CD4-positive, CD25-positive, alpha-beta regulatory T cell (primary cell): Measurements from ENCODE around the gene NUTM2E. TPM values are rescaled to one million over a fixed set of nuclear protein-coding genes. Genes with fewer than 3 reads are reported as not detected.
A peak's percentile ranks its signal among the peaks of the same experiment; 100 is the strongest.
"Not testable (repeated sequence)": the region's sequence is repeated elsewhere in the genome, so short reads cannot be mapped to it uniquely, and the experiment has no call there.

Experiments used
- ATAC-seq, 2 donors: fragments of 150-1000 bp; cut with Tn5 transposase; one replicate each; pipeline ENCODE4 v1.10.0; 2021; ENCODE audit warnings: low read depth in 2 of 2, moderate number of reproducible peaks in 2 of 2, moderate library complexity in 1 of 2
- DNase-seq, 3 donors: peaks; one replicate each; pipeline versions ENCODE4 v3.0.0 to v3.0.0-alpha.2; 2012 to 2022; ENCODE audit warnings: mixed read lengths in 1 of 3
- H3K27ac ChIP-seq: one replicate; pipeline ENCODE4 v1.7.0; 2013; ENCODE audit warnings: mild to moderate bottlenecking, low read length; ENCODE audit not compliant: insufficient read depth, poor library complexity, severe bottlenecking
- H3K27me3 ChIP-seq: one replicate; pipeline ENCODE4 v1.7.0; 2013; ENCODE audit warnings: low read length; ENCODE audit not compliant: control insufficient read depth, insufficient read depth
- H3K36me3 ChIP-seq: one replicate; pipeline ENCODE4 v1.7.0; 2013; ENCODE audit warnings: mild to moderate bottlenecking, low read length, moderate library complexity; ENCODE audit not compliant: control insufficient read depth, insufficient read depth
- H3K4me1 ChIP-seq: 2 replicates; pipeline ENCODE4 v1.7.0; 2013; ENCODE audit warnings: mild to moderate bottlenecking, low read length; ENCODE audit not compliant: insufficient read depth, control insufficient read depth, poor library complexity, severe bottlenecking
- H3K4me3 ChIP-seq: one replicate; pipeline ENCODE4 v1.7.0; 2013; ENCODE audit warnings: low read depth, mild to moderate bottlenecking, low read length, moderate library complexity
- H3K9me3 ChIP-seq, 2 experiments: 1 replicate in 1 of 2; 2 replicates in 1 of 2; pipeline ENCODE4 v1.7.0; 2013; ENCODE audit warnings: low read length in 2 of 2, mild to moderate bottlenecking in 1 of 2, moderate library complexity in 1 of 2; ENCODE audit not compliant: control insufficient read depth in 2 of 2
- H3K27ac Mint-ChIP-seq, 3 donors: one replicate each; pipeline ENCODE4 v1.8.0; 2020 to 2022; ENCODE audit warnings: mild to moderate bottlenecking in 3 of 3, mixed read lengths in 3 of 3, moderate library complexity in 2 of 3
- H3K27me3 Mint-ChIP-seq: one replicate; pipeline ENCODE4 v1.8.0; 2022; ENCODE audit warnings: mild to moderate bottlenecking, mixed read lengths
- H3K36me3 Mint-ChIP-seq: one replicate; pipeline ENCODE4 v1.8.0; 2020; ENCODE audit warnings: mixed read lengths
- H3K4me1 Mint-ChIP-seq, 4 donors: one replicate each; pipeline ENCODE4 v1.8.0; 2020 to 2022; ENCODE audit warnings: mixed read lengths in 4 of 4, mild to moderate bottlenecking in 1 of 4
- H3K4me3 Mint-ChIP-seq, 4 donors: one replicate each; pipeline ENCODE4 v1.8.0; 2020 to 2022; ENCODE audit warnings: mild to moderate bottlenecking in 4 of 4, mixed read lengths in 4 of 4, moderate library complexity in 3 of 4
- H3K9me3 Mint-ChIP-seq, 7 donors: one replicate each; pipeline ENCODE4 v1.8.0; 2020 to 2022; ENCODE audit warnings: mixed read lengths in 7 of 7, mild to moderate bottlenecking in 3 of 7, moderate library complexity in 2 of 7
- polyA plus RNA-seq, 4 donors: library from polyadenylated mRNA; unstranded; fragments of 300-500 nt; fragmentation: Illumina TruSeq; gene quantifications; one replicate each; pipeline ENCODE4 v1.2.3, GENCODE V29; 2021
- total RNA-seq: library from RNA; stranded (reverse); gene quantifications from one replicate; pipeline ENCODE4 v1.2.3, GENCODE V29; 2022

Gene NUTM2E
- total and polyA plus RNA-seq, 5 donors from 2014 or later, result 0.07 TPM; not detected in 4

DNA sequence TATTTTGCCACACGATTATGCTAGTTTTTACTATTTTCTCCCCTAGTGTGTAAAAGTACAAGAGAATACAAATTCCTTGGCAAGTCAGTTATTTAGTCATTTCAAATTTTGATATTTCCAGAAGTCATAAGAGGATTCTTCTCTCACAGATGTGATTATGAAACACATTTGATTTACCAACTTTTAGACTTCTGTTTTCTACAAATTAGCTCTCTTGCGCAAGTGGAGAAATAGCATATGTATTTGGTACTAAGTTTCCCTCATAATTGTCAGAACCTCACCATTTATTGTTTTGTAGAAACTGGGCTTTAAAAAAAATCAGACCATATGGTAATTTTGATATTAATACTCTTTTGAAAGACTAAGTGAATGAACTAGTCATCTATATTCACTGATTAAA is 9.4 kb downstream of the NUTM2E start:
- H3K27me3 Mint-ChIP-seq, DNase-seq, H3K27me3 ChIP-seq, H3K27ac Mint-ChIP-seq, H3K9me3 Mint-ChIP-seq, H3K4me1 ChIP-seq, ATAC-seq, H3K27ac ChIP-seq, H3K9me3 ChIP-seq, H3K36me3 ChIP-seq, H3K4me3 ChIP-seq, H3K4me3 Mint-ChIP-seq, H3K4me1 Mint-ChIP-seq, H3K36me3 Mint-ChIP-seq: not testable (repeated sequence)

GRCh38 chr10:79836891-79837290 is 10.4 kb downstream of the NUTM2E start:
- not testable (repeated sequence) for H3K27ac ChIP-seq, H3K4me3 ChIP-seq, H3K36me3 ChIP-seq, H3K4me3 Mint-ChIP-seq, ATAC-seq, H3K27ac Mint-ChIP-seq, H3K4me1 Mint-ChIP-seq, H3K27me3 Mint-ChIP-seq, H3K36me3 Mint-ChIP-seq, H3K9me3 ChIP-seq, DNase-seq, H3K27me3 ChIP-seq, H3K4me1 ChIP-seq, H3K9me3 Mint-ChIP-seq

- not testable (repeated sequence) for ATAC-seq, H3K9me3 Mint-ChIP-seq, H3K4me3 Mint-ChIP-seq, H3K36me3 ChIP-seq, H3K36me3 Mint-ChIP-seq, DNase-seq, H3K4me1 ChIP-seq, H3K27ac ChIP-seq, H3K4me1 Mint-ChIP-seq, H3K4me3 ChIP-seq, H3K27ac Mint-ChIP-seq, H3K9me3 ChIP-seq, H3K27me3 Mint-ChIP-seq, H3K27me3 ChIP-seq
These were observed 11.9 kb downstream of the NUTM2E start for GRCh38 chr10:79838441-79838840.

GRCh38 chr10:79853191-79853854 is 26.8 kb downstream of the NUTM2E start:
- not testable (repeated sequence) for H3K27ac Mint-ChIP-seq, H3K27me3 ChIP-seq, H3K4me3 ChIP-seq, H3K27me3 Mint-ChIP-seq, H3K4me3 Mint-ChIP-seq, H3K36me3 ChIP-seq, H3K27ac ChIP-seq, H3K4me1 Mint-ChIP-seq, H3K9me3 ChIP-seq, H3K9me3 Mint-ChIP-seq, DNase-seq, ATAC-seq, H3K36me3 Mint-ChIP-seq, H3K4me1 ChIP-seq

- H3K36me3 Mint-ChIP-seq, H3K4me1 ChIP-seq, H3K27me3 Mint-ChIP-seq, H3K4me1 Mint-ChIP-seq, H3K4me3 ChIP-seq, H3K27ac Mint-ChIP-seq, H3K27me3 ChIP-seq, H3K4me3 Mint-ChIP-seq, H3K36me3 ChIP-seq, H3K9me3 Mint-ChIP-seq, ATAC-seq, H3K27ac ChIP-seq, H3K9me3 ChIP-seq: not testable (repeated sequence)
- peak in 1 of 3 donors; percentile 8 for DNase-seq
These were observed 35.7 kb downstream of the NUTM2E start for GRCh38 chr10:79862269-79862668.

- H3K4me3 ChIP-seq, H3K36me3 Mint-ChIP-seq, H3K9me3 ChIP-seq, H3K27ac ChIP-seq, DNase-seq, H3K27me3 ChIP-seq, H3K4me1 Mint-ChIP-seq, H3K27ac Mint-ChIP-seq, ATAC-seq, H3K27me3 Mint-ChIP-seq, H3K4me3 Mint-ChIP-seq, H3K4me1 ChIP-seq, H3K9me3 Mint-ChIP-seq, H3K36me3 ChIP-seq: not testable (repeated sequence)
These were observed 36.3 kb downstream of the NUTM2E start for GRCh38 chr10:79862803-79863202.

- H3K27ac ChIP-seq, H3K36me3 Mint-ChIP-seq, H3K27ac Mint-ChIP-seq, H3K4me1 Mint-ChIP-seq, H3K9me3 ChIP-seq, H3K4me3 Mint-ChIP-seq, H3K36me3 ChIP-seq, H3K4me1 ChIP-seq, H3K9me3 Mint-ChIP-seq, H3K4me3 ChIP-seq, H3K27me3 Mint-ChIP-seq, DNase-seq, H3K27me3 ChIP-seq, ATAC-seq: not testable (repeated sequence)
These were observed 40.5 kb downstream of the NUTM2E start for GRCh38 chr10:79866903-79867551.

- not testable (repeated sequence) for H3K27ac Mint-ChIP-seq, H3K9me3 ChIP-seq, ATAC-seq, H3K27me3 ChIP-seq, H3K4me3 ChIP-seq, H3K36me3 ChIP-seq, H3K36me3 Mint-ChIP-seq, H3K9me3 Mint-ChIP-seq, H3K4me1 ChIP-seq, H3K4me1 Mint-ChIP-seq, H3K27me3 Mint-ChIP-seq, DNase-seq, H3K4me3 Mint-ChIP-seq, H3K27ac ChIP-seq
These were observed 41.5 kb downstream of the NUTM2E start for GRCh38 chr10:79868023-79868422.
